Coronary artery (tissue), 2 donors: ENCODE results near the gene PHF2.
"Not testable (repeated sequence)": the region's sequence is repeated elsewhere in the genome, so short reads cannot be mapped to it uniquely, and the experiment has no call there.

Experiments
- DNase-seq: peaks from one replicate; pipeline ENCODE4 v3.0.0-alpha.2; 2017; ENCODE audit warnings: low spot score
- H3K27ac ChIP-seq, 2 donors: fragments of 200-600 bp; sonication (generic); one replicate each; pipeline ENCODE4 v1.5.1; 2016 to 2019
- H3K4me3 ChIP-seq: fragments of 200-600 bp; sonication (generic); 2 replicates; pipeline ENCODE4 v1.5.1; 2016; ENCODE audit warnings: mild to moderate bottlenecking, moderate library complexity
- CTCF ChIP-seq: fragments of 200-600 bp; sonication (generic); IDR thresholded peaks from one replicate; pipeline ENCODE4 v1.5.1; 2019; ENCODE audit warnings: antibody characterized with exemption

Gene PHF2

GRCh38 chr9:93662016-93662638 is 85.7 kb downstream of the PHF2 start:
- TF ChIP-seq CTCF, result no peak
- no peak for DNase-seq
- Histone ChIP-seq H3K4me3 (no peak overlapping the region), H3K27ac (no peak overlapping the region)

DNA sequence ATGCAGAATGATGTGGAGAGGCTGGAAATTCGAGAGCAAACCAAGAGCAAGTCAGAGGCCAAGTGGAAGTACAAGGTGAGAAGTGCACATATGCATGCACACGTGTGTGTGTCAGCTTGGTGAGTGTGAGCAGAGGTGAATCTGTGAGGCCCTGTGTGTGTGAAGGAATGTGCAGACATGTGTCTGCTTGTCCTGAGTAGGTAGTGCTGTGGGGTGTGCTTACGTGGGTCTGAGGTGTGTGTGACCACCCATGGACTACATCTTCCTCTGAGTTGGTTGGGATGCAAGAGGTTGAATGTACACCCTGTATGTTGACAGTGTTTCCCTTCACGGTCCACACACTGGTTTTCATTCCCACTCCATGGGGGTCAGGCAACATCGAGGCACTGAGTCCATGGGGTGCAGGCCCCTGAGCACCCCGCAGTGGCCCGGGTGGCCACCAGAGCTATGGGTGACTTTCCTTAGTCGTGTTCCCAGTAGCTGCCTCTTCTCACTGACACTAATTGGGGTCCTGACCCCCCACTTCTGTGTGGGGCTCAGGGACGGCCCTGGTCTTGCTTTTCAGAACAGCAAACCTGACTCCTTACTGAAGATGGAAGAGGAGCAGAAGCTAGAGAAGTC is 86.7 kb downstream of the PHF2 start:
- DNase-seq, result no peak
- no peak overlapping the region for H3K4me3 ChIP-seq
- no peak overlapping the region for H3K27ac ChIP-seq
- no peak for TF ChIP-seq CTCF

DNA sequence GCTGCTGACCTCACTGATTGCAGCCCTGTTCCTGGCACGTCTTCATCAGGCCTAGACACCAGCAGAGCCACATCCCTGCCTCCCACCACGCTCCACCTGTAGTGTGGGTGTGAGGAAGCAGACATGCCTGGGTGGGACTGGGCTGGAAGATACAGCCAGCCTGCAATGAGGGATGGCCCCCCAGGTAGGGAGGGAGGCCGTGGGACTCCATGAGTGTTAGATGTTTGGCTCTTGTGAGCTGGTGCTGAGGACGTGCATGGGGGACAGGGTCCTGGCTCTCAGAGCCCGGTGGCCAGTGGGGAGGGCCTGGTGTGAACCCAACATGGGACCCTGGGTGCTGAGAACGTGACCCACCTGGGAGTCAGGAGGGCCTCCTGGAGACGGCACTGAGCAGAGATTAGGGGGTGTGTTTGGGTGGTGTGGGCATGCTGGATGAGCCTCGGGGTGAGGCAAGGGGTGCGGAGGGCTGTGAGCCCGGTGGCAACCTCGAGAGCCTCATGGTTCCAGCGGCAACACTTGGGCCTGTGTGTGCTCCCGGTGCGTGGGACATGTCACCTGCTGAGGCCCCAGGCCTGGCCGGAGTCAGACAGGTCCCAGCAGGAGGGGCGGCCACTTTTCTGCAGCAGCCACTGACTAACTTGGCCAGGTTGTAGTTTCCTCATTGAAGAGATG is 87.6 kb downstream of the PHF2 start:
- no peak for TF ChIP-seq CTCF
- no peak overlapping the region for H3K27ac ChIP-seq
- no peak for DNase-seq
- no peak overlapping the region for H3K4me3 ChIP-seq

- DNase-seq, result peak; percentile 58
- Histone ChIP-seq H3K27ac (no peak overlapping the region), H3K4me3 (no peak overlapping the region)
- TF ChIP-seq CTCF, result no peak
These were observed 88.3 kb downstream of the PHF2 start for GRCh38 chr9:93664549-93665120.

DNA sequence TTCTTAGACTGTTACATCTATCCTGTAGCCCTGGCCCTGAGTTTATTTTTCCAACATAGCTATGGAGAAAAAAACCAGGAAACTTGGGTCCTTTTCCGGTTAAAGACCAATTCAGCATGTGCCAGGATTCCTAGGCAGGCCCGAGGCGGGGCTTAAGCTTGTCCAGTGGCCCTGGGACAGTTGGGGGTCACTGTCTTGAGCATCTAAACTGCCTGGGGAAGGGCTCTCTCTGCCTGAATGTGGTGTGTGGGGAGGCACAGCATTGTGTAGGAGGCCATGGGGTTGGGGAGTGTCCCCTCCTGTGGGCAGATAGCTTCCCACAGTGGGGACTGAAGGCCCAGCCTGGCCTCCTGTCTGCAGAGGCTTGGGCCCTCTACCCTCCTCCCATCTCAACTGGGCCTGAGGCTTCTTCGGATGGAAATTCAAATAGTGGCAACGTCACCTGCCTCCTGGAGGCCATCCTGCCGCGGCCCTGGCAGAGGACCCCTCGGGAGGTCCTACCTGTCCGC is 88.8 kb downstream of the PHF2 start:
- TF ChIP-seq CTCF, result no peak
- H3K27ac ChIP-seq, result no peak overlapping the region
- no peak for DNase-seq

DNA sequence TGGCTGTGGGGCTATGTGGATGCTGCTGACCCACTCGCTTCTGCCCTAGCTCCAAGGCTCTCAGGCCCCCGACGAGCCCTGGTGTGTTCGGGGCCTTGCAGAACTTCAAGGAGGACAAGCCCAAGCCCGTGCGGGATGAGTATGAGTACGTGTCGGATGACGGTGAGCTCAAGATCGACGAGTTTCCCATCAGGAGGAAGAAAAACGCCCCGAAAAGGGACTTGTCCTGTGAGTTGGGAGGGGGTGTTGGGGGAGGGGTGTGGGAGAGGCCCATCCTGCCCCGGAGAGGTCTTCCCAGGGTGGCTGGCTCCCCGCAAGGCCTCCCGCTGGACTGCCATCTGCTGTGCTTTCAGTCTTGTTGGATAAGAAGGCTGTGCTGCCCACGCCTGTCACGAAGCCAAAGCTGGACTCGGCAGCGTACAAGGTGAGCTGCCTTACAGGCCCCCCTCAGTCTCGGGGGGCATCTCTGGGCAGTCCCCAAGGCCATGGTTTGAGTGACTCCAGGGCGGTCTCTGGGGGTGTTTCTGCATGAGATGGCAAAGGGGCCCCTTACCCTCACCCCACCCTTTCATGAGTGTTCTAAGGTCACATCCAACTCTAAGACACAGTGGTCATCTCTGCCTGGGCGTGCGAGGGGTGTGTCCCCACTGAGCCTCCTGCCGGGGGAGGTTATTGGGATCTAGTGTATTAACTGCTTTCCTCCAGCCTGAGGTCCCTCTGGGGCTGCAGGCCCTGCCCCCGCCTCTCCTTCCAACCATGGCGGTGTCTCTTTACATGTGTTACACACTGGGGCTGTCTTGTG is 89.5 kb downstream of the PHF2 start:
- DNase-seq, result peak; percentile 69
- no peak overlapping the region for H3K27ac ChIP-seq
- TF ChIP-seq CTCF, result no peak
- H3K4me3 ChIP-seq, result no peak overlapping the region

More for the DNA sequence above, 88.8 kb downstream of the PHF2 start:
- no peak overlapping the region for H3K4me3 ChIP-seq

GRCh38 chr9:93666439-93666784 is 90.0 kb downstream of the PHF2 start:
- not testable (repeated sequence) for H3K27ac ChIP-seq, H3K4me3 ChIP-seq
- peak; percentile 31 for DNase-seq
